ENCODE results near the gene CCL14.
A peak's percentile ranks its signal among the peaks of the same experiment; 100 is the strongest.
"Not testable (repeated sequence)": the region's sequence is repeated elsewhere in the genome, so short reads cannot be mapped to it uniquely, and the experiment has no call there.

The CCL14 gene

DNA sequence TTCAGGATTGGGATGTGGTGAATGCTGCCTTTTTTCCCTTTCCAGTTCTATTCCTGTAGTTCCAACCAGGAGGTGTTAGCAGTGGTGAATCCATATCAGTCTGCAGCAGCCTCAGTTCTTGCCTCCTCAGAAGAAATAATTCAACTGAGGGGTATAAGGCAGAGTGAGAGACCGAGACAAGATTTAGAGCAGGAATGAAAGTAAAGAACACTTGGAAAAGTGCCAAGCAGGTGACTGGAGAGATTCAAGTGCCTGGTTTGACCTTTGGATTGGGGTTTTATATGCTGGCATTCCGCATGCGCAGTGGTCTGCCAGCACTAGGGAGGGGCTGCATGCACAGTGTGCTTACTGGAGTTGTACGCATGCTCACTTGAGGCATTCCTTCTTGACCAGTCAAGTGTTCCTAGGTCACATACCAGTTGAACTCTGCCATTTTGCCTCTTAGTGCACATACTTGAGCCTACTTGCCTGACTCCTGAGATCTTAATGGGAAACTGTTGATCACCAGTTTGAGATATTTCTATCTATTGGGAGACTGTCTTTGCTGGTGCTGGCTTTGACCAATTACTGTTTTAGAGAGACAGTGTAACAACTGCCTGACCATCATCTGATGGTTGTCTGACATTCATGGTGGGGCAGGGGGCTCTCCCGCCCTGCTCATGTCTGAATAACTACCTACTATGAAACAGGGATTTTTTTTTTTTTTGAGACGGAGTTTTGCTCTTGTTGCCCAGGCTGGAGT, 15.5 kb upstream of the CCL14 start:
- ATAC-seq (no peak), DNase-seq (no peak)
- H3K27me3 Mint-ChIP-seq: peaks cover 4% of the 10 kb centered on the region
- H3K4me3 Mint-ChIP-seq: no peak overlapping the region
- no peaks in the 10 kb centered on the region for H3K9me3 Mint-ChIP-seq
- H3K27ac Mint-ChIP-seq: no peak overlapping the region
- H3K36me3 Mint-ChIP-seq (ENCODE audit: low read depth): no peaks in the 10 kb centered on the region
- peaks cover 19% of the 10 kb centered on the region for H3K4me1 Mint-ChIP-seq

DNA sequence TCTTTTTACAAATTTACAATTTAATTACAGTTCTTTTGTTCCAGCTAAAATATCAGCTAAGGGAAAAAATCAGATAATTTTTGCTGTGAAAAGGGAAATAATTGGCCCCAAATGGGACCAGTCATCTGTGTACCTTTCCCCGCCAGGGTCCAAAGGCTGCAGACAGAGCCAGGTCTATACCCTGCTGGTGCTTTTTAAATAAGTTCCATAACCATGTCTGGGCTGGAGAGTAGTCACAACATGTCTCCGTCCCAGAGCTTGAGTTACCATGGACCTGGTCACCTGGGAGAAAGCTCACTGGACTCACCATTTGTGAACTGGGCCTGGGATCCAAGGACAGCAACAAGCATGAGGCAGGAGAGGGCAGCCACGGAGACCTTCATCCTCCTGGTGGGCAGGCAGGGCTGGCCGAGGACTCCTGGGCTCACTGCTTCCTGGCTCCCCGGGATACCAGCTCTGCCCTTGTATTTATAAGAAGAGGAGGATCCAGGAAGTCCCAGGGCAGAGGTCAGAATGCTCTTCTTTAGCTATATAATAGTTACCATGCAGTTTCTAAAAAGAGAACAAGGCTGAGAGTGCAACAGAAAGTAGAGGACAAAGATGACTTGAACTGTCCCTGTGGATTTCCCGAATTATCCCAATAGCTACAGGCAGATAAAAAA, 14.7 kb upstream of the CCL14 start, which contains the start of gene CCL15:
Gene CCL15 (minus strand): TSS at position 444 of the 662 bp plus-strand sequence. CDS start 61 bp downstream, at position 383.
- ATAC-seq: no peak
- H3K4me3 Mint-ChIP-seq: no peak within 1 kb of the TSS

GRCh38 chr17:36000732-36001109, 14.2 kb upstream of the CCL14 start:
- H3K4me3 Mint-ChIP-seq: no peak overlapping the region
- no peaks in the 10 kb centered on the region for H3K36me3 Mint-ChIP-seq (ENCODE audit: low read depth)
- no peak for ATAC-seq
- H3K27me3 Mint-ChIP-seq: peaks cover 4% of the 10 kb centered on the region
- DNase-seq: no peak
- no peak overlapping the region for H3K27ac Mint-ChIP-seq
- peaks cover 23% of the 10 kb centered on the region for H3K4me1 Mint-ChIP-seq
- no peaks in the 10 kb centered on the region for H3K9me3 Mint-ChIP-seq

More for the DNA sequence above, 14.7 kb upstream of the CCL14 start, which contains the start of gene CCL15:
- peaks cover 4% of the 10 kb centered on the region for H3K27me3 Mint-ChIP-seq
- H3K4me1 Mint-ChIP-seq: peaks cover 22% of the 10 kb centered on the region
- DNase-seq: no peak
- no peak within 1 kb of the TSS for H3K27ac Mint-ChIP-seq
- H3K9me3 Mint-ChIP-seq: no peaks in the 10 kb centered on the region
- H3K36me3 Mint-ChIP-seq (ENCODE audit: low read depth): no peaks in the 10 kb centered on the region

GRCh38 chr17:35998756-35999155, 12.2 kb upstream of the CCL14 start:
- DNase-seq (no peak), ATAC-seq (no peak)
- Mint-ChIP-seq H3K36me3 (ENCODE audit: low read depth) (no peaks in the 10 kb centered on the region), H3K27me3 (peaks cover 11% of the 10 kb centered on the region), H3K9me3 (no peaks in the 10 kb centered on the region), H3K27ac (no peak overlapping the region), H3K4me3 (no peak overlapping the region), H3K4me1 (peaks cover 13% of the 10 kb centered on the region)

- Mint-ChIP-seq H3K36me3 (ENCODE audit: low read depth) (no peaks in the 10 kb centered on the region), H3K4me1 (peaks cover 12% of the 10 kb centered on the region), H3K9me3 (no peaks in the 10 kb centered on the region), H3K27ac (no peak overlapping the region), H3K4me3 (no peak overlapping the region), H3K27me3 (peaks cover 11% of the 10 kb centered on the region)
- ATAC-seq: no peak
- DNase-seq: no peak
These were observed 11.6 kb upstream of the CCL14 start for GRCh38 chr17:35998018-35998545.

DNA sequence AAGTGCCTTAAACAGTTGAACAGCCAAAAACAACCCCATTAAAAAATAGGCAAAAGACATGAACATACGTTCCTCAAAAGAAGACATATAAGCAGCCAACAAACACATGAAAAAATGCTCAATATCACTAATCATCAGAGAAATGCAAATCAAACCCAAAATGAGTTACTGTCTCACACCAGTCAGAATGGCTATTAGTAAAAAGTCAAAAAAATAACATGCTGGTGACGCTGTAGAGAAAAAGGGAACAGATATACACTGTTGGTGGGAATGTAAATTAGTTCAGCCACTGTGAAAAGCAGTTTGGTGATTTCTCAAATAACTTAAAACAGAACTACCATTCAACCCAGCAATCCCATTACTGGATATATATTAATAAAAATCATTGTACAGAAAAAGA, 8.8 kb upstream of the CCL14 start:
- not testable (repeated sequence) for H3K27ac Mint-ChIP-seq; H3K36me3 Mint-ChIP-seq (ENCODE audit: low read depth); H3K9me3 Mint-ChIP-seq; H3K4me3 Mint-ChIP-seq; ATAC-seq; H3K4me1 Mint-ChIP-seq; DNase-seq
- peaks cover 11% of the 10 kb centered on the region for H3K27me3 Mint-ChIP-seq

GRCh38 chr17:35991075-35991474, 4.5 kb upstream of the CCL14 start:
- no peak for ATAC-seq
- no peaks in the 10 kb centered on the region for H3K36me3 Mint-ChIP-seq (ENCODE audit: low read depth)
- H3K4me1 Mint-ChIP-seq: no peaks in the 10 kb centered on the region
- DNase-seq: no peak
- H3K27ac Mint-ChIP-seq: no peak overlapping the region
- peaks cover 10% of the 10 kb centered on the region for H3K9me3 Mint-ChIP-seq
- peaks cover 11% of the 10 kb centered on the region for H3K27me3 Mint-ChIP-seq
- H3K4me3 Mint-ChIP-seq: no peak overlapping the region

DNA sequence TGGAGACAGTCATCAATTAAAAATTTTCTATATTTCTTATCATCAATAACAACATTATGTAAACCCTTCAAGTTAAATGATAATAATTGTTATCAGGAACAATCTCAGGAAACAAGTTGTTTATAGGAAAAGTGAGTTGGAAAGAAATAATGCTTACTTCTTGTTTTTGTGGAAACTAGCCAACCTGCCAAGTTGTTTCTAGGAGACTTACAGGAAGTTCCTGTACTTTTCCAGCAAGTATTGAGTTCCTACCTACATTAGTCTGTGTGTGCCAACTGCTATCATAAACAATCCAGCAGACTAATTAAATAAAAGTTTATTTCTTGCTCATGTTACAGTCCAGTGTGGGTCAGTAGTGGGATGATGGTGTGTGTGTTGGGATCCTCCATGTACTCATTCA, 1.6 kb upstream of the CCL14 start:
- H3K4me1 Mint-ChIP-seq: no peaks in the 10 kb centered on the region
- no peak for DNase-seq
- no peak overlapping the region for H3K4me3 Mint-ChIP-seq
- peaks cover 10% of the 10 kb centered on the region for H3K9me3 Mint-ChIP-seq
- H3K36me3 Mint-ChIP-seq (ENCODE audit: low read depth): no peaks in the 10 kb centered on the region
- no peak for ATAC-seq
- no peak overlapping the region for H3K27ac Mint-ChIP-seq
- peaks cover 4% of the 10 kb centered on the region for H3K27me3 Mint-ChIP-seq

GRCh38 chr17:35984140-35984539, 2.4 kb downstream of the CCL14 start:
- Mint-ChIP-seq H3K9me3 (peaks cover 5% of the 10 kb centered on the region), H3K4me1 (no peaks in the 10 kb centered on the region), H3K36me3 (ENCODE audit: low read depth) (no peaks in the 10 kb centered on the region), H3K4me3 (no peak overlapping the region), H3K27me3 (peaks cover 2% of the 10 kb centered on the region), H3K27ac (no peak overlapping the region)
- no peak for ATAC-seq
- DNase-seq: no peak

DNA sequence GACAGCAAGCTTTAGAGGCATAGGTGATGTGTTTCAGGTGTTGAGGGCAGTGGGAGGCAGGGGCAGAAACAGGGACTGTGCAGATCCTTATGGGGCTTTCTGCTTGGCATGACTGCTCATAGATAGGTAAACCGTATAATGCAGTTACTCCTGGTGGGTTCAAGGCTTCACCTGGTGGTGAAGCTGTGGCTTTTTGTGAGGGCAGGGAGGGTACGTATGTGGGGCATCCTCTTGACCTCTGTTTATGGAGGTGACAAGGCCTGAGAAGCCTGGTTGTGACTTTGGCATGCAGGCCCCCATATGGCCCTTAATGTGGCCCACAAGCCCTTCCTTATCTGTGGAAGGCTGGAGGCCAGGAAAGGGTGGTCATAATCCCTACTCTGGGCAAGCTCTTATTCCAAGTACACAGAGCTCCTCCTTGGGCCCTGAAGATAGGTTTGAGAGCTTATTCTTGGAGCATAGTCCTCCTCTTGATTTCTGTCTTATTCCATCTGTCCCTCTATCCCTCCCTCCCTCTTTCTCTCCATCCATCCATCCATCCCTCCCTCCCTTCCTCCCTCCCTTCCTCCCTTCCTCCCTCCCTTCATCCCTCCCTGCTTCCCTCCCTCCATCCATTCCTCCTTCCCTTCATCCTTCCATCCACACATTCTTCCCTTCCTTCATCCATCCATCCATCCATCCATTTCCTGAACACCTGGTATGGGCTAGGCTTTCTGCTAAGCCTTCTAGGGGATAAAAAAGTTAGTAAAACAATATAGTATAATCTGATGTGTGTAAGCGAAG, 3.9 kb downstream of the CCL14 start:
- no peak overlapping the region for H3K27ac Mint-ChIP-seq
- peaks cover 2% of the 10 kb centered on the region for H3K27me3 Mint-ChIP-seq
- H3K4me3 Mint-ChIP-seq: no peak overlapping the region
- H3K36me3 Mint-ChIP-seq (ENCODE audit: low read depth): no peaks in the 10 kb centered on the region
- H3K4me1 Mint-ChIP-seq: no peaks in the 10 kb centered on the region
- ATAC-seq (no peak), DNase-seq (no peak)
- no peaks in the 10 kb centered on the region for H3K9me3 Mint-ChIP-seq

DNA sequence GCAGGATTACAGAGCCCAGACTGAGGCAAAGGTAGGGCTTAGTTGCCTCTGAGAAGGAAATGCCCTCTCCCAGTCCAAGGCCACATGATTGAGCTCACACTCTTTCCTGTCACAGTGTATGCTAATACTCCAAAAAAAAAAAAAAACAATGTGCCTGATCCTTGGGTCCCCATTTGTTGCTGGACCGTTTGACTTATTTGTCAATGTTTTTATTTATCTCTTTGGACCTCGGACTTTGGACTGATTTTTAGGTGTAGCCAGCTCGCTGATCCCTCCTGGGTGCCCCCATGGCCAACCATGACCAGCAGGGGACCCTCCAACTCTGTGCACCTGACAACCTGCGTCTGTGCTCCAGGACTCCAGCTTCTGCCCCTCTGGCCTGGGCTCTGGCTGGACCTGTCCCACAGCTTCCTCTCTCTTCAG, 4.6 kb downstream of the CCL14 start:
- ATAC-seq (peak; percentile 46), DNase-seq (no peak)
- Mint-ChIP-seq H3K36me3 (ENCODE audit: low read depth) (no peaks in the 10 kb centered on the region), H3K9me3 (no peaks in the 10 kb centered on the region), H3K27me3 (peaks cover 2% of the 10 kb centered on the region), H3K4me1 (no peaks in the 10 kb centered on the region), H3K4me3 (no peak overlapping the region), H3K27ac (no peak overlapping the region)

DNA sequence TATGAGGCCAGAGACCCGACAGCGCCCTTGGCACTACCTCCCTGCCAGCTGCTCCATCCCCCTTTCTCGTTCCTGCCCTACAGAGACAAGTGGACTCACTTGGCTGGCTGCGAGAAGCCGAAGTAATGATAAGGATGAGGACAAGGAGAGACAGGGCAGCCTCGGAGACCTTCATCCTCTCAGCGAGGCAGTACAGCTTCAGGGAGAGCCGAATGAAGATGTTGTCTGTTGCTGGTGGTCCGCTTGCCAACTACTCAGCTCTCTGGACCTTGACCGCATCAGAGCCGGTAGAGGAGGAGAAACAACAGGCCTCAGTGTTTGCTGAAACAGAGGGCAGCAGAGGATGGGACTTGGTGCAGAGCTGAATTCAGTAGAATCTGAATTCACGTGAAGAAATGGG, 5.3 kb downstream of the CCL14 start, which contains the start of gene CCL16:
Gene CCL16 (minus strand): TSS at position 252 of the 400 bp plus-strand sequence. CDS start 77 bp downstream, at position 175.
- no peaks in the 10 kb centered on the region for H3K4me1 Mint-ChIP-seq
- DNase-seq: no peak
- peaks cover 2% of the 10 kb centered on the region for H3K27me3 Mint-ChIP-seq
- ATAC-seq: no peak
- H3K27ac Mint-ChIP-seq: no peak within 1 kb of the TSS
- no peak within 1 kb of the TSS for H3K4me3 Mint-ChIP-seq
- no peaks in the 10 kb centered on the region for H3K36me3 Mint-ChIP-seq (ENCODE audit: low read depth)
- no peaks in the 10 kb centered on the region for H3K9me3 Mint-ChIP-seq

- DNase-seq (no peak), ATAC-seq (no peak)
- Mint-ChIP-seq H3K27ac (no peak overlapping the region), H3K4me1 (peaks cover 4% of the 10 kb centered on the region), H3K4me3 (no peak overlapping the region), H3K36me3 (ENCODE audit: low read depth) (no peaks in the 10 kb centered on the region), H3K9me3 (no peaks in the 10 kb centered on the region), H3K27me3 (peaks cover 2% of the 10 kb centered on the region)
These were observed 8.2 kb downstream of the CCL14 start for GRCh38 chr17:35978346-35978745.

DNA sequence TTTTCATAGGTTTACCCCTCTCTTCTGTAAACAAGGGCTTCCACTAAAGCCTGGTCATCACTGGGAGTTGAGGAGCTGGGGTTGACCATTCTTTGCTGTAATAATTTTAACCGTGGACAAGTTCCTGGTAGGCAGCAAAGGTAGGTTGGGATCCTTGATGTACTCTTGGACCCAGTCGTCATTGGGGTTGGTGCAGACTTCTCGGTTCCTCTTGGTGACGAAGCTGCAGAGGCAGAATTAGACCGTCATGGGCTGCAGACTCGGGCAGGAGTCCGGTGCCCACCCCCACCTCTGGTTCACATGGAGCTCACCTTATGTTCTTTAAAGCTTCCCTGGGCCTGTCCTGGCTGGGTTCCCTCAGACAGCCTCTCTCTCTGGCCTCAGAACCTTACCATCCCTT, 9.0 kb downstream of the CCL14 start:
- Mint-ChIP-seq H3K9me3 (no peaks in the 10 kb centered on the region), H3K4me1 (peaks cover 4% of the 10 kb centered on the region), H3K27ac (no peak overlapping the region), H3K36me3 (ENCODE audit: low read depth) (no peaks in the 10 kb centered on the region), H3K4me3 (no peak overlapping the region), H3K27me3 (peaks cover 2% of the 10 kb centered on the region)
- no peak for DNase-seq
- no peak for ATAC-seq
